ENCODE measurements around the gene MRGPRX3.

The MRGPRX3 gene

DNA sequence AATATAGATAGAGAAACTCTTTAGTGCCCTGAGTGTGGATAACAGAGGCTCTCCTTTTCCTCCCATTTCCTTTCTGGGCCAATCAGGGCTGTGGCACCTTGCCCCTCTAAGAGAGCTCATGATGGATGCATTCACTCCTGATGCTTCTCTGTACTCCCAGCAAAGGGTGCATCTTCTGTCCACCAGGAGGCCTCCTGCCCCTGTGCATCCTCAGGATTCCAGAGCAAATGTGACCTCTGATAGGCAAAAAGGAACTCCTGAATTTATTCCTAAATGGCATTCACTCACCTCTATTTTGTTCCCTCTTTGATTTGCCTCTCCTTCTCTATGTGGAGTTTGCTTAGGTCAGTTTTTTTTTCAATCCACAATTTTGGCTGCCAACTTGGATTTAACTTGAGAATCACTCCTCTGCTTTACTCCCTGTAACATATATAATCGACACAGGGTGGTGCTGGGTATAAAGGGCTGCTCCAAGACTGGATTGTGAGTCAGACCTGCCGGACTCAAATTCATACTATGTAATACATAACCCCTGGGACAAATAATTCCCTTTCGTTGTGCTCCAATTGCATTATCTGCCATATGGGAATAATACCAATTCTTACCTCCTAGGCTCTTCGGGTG, 39.1 kb downstream of the MRGPRX3 start:
- no peak for DNase-seq

GRCh38 chr11:18172666-18173065, 40.3 kb downstream of the MRGPRX3 start, which contains the start of gene MRGPRX4:
TSS of gene MRGPRX4 (plus strand) at chr11:18172837. CDS start at chr11:18173257, 420 bp downstream.
- no peak for DNase-seq

- no peak for DNase-seq
These were observed 41.0 kb downstream of the MRGPRX3 start for GRCh38 chr11:18173225-18173866.

Data from NCI-H510A treated with DMSO at 0.1 percent for 48 hours (cell line).